Tibial nerve (tissue), 4 donors: ENCODE measurements around the gene ERC2. TPM values are rescaled to one million over a fixed set of nuclear protein-coding genes. Genes with fewer than 3 reads are reported as not detected.

ENCODE experiments used
- DNase-seq, 2 donors: peaks; one replicate each; pipeline ENCODE4 v3.0.0-alpha.2; 2019; ENCODE audit warnings: low spot score in 2 of 2
- H3K27ac ChIP-seq, 4 donors: fragments of 200-600 bp; sonication (generic) in 3 of 4; one replicate each; pipeline ENCODE4 v1.5.1; 2017 to 2019; ENCODE audit warnings: mild to moderate bottlenecking in 1 of 4
- H3K27me3 ChIP-seq, 2 donors: fragments of 200-600 bp; sonication (generic) in 1 of 2; one replicate each; pipeline versions ENCODE4 v1.5.1 to v1.6.0; 2017 to 2019
- H3K36me3 ChIP-seq, 3 donors: fragments of 200-600 bp; sonication (generic); one replicate each; pipeline ENCODE4 v1.5.1; 2018 to 2019
- H3K4me1 ChIP-seq, 4 donors: fragments of 200-600 bp; sonication (generic) in 3 of 4; one replicate each; pipeline ENCODE4 v1.5.1; 2017 to 2019
- H3K4me3 ChIP-seq, 4 donors: fragments of 200-600 bp; sonication (generic) in 3 of 4; one replicate each; pipeline ENCODE4 v1.5.1; 2017 to 2019; ENCODE audit warnings: mild to moderate bottlenecking in 1 of 4, moderate library complexity in 1 of 4
- H3K9me3 ChIP-seq, 4 donors: fragments of 200-600 bp; sonication (generic) in 3 of 4; one replicate each; pipeline ENCODE4 v1.5.1; 2017 to 2019
- CTCF ChIP-seq, 5 experiments: fragments of 200-600 bp in 3 of 5; fragments of 450-650 bp in 2 of 5; sonication (generic) in 3 of 5; IDR thresholded peaks; one replicate each; pipeline ENCODE4 v1.5.1; 2016 to 2019; ENCODE audit warnings: antibody characterized with exemption in 5 of 5, mild to moderate bottlenecking in 3 of 5, moderate library complexity in 2 of 5
- EP300 ChIP-seq, 2 donors: sonication (generic); formaldehyde crosslinking; IDR thresholded peaks; one replicate each; pipeline ENCODE4 v1.6.1; 2017; ENCODE audit warnings: antibody characterized with exemption in 2 of 2, mild to moderate bottlenecking in 1 of 2
- POLR2A ChIP-seq, 2 donors: fragments of 450-650 bp; IDR thresholded peaks; one replicate each; pipeline ENCODE4 v1.6.1; 2017; ENCODE audit warnings: antibody characterized with exemption in 2 of 2, mild to moderate bottlenecking in 2 of 2, moderate library complexity in 2 of 2
- WGBS, 2 donors: methylation state at CpG; one replicate each; pipeline ENCODE4 v1.1.5; 2018; 5-methylcytosine and 5-hydroxymethylcytosine counted together
- total RNA-seq, 4 donors: library from RNA; depleted of rRNA; stranded (reverse); fragments of >200 nt; gene quantifications; one replicate each; pipeline ENCODE4 v1.1.0, GENCODE V29; 2016

The ERC2 gene
- total RNA-seq, 4 donors from 2014 or later: 0.84 to 0.98 (median 0.90) TPM; not detected in 1

GRCh38 chr3:55659701-55660100 is 808.6 kb downstream of the ERC2 start:
- Histone ChIP-seq H3K27ac (no peak overlapping the region), H3K4me1 (no peaks in the 10 kb centered on the region), H3K4me3 (no peak overlapping the region), H3K36me3 (no peaks in the 10 kb centered on the region), H3K27me3 (no peaks in the 10 kb centered on the region), H3K9me3 (no peaks in the 10 kb centered on the region)
- no peak for TF ChIP-seq EP300 (IDR thresholded peaks at IDR 0.05)
- TF ChIP-seq POLR2A (IDR thresholded peaks at IDR 0.05): no peak
- no peak for TF ChIP-seq CTCF (IDR thresholded peaks at IDR 0.05)
- DNase-seq: no peak
- 93 to 96% methylated on average over 5 of the region's 5 CpGs for WGBS, 2 donors

GRCh38 chr3:55658690-55659562 is 809.3 kb downstream of the ERC2 start:
- WGBS, 2 donors: 70 to 74% methylated on average over 8 of the region's 8 CpGs
- no peak overlapping the region for H3K27ac ChIP-seq

GRCh38 chr3:55658270-55658669 is 810.0 kb downstream of the ERC2 start:
- TF ChIP-seq CTCF (IDR thresholded peaks at IDR 0.05): no peak
- no peak for TF ChIP-seq EP300 (IDR thresholded peaks at IDR 0.05)
- no peak for TF ChIP-seq POLR2A (IDR thresholded peaks at IDR 0.05)
- no peaks in the 10 kb centered on the region for H3K9me3 ChIP-seq
- H3K27ac ChIP-seq: no peak overlapping the region
- no peaks in the 10 kb centered on the region for H3K36me3 ChIP-seq
- H3K4me3 ChIP-seq: no peak overlapping the region
- H3K4me1 ChIP-seq: no peaks in the 10 kb centered on the region
- no peaks in the 10 kb centered on the region for H3K27me3 ChIP-seq
- whole genome bisulfite sequencing, 2 donors: 89 to 96% methylated on average over 1 of the region's 1 CpG
- no peak for DNase-seq

More at GRCh38 chr3:55658690-55659562, 809.3 kb downstream of the ERC2 start:
- Histone ChIP-seq H3K36me3 (no peaks in the 10 kb centered on the region), H3K9me3 (no peaks in the 10 kb centered on the region), H3K27me3 (no peaks in the 10 kb centered on the region), H3K4me3 (no peak overlapping the region), H3K4me1 (no peaks in the 10 kb centered on the region)
- DNase-seq: no peak
- TF ChIP-seq POLR2A (IDR thresholded peaks at IDR 0.05) (no peak), CTCF (IDR thresholded peaks at IDR 0.05) (no peak), EP300 (IDR thresholded peaks at IDR 0.05) (no peak)

GRCh38 chr3:55655544-55655943 is 812.7 kb downstream of the ERC2 start:
- Histone ChIP-seq H3K27me3 (no peaks in the 10 kb centered on the region), H3K27ac (no peak overlapping the region), H3K9me3 (no peaks in the 10 kb centered on the region), H3K4me3 (no peak overlapping the region), H3K36me3 (no peaks in the 10 kb centered on the region), H3K4me1 (no peaks in the 10 kb centered on the region)
- no peak for DNase-seq
- WGBS, 2 donors: 88 to 94% methylated on average over 1 of the region's 1 CpG
- TF ChIP-seq EP300 (IDR thresholded peaks at IDR 0.05): no peak
- TF ChIP-seq POLR2A (IDR thresholded peaks at IDR 0.05): no peak
- TF ChIP-seq CTCF (IDR thresholded peaks at IDR 0.05): no peak

- no peaks in the 10 kb centered on the region for H3K9me3 ChIP-seq
- no peak for DNase-seq
- no peaks in the 10 kb centered on the region for H3K27me3 ChIP-seq
- no peaks in the 10 kb centered on the region for H3K36me3 ChIP-seq
- TF ChIP-seq CTCF (IDR thresholded peaks at IDR 0.05): no peak
- no peak for TF ChIP-seq EP300 (IDR thresholded peaks at IDR 0.05)
- no peak for TF ChIP-seq POLR2A (IDR thresholded peaks at IDR 0.05)
- no peaks in the 10 kb centered on the region for H3K4me1 ChIP-seq
- no peak overlapping the region for H3K27ac ChIP-seq
- H3K4me3 ChIP-seq: no peak overlapping the region
- WGBS, 2 donors: 72 to 82% methylated on average over 7 of the region's 7 CpGs
These were observed 814.0 kb downstream of the ERC2 start for GRCh38 chr3:55654123-55654760.
